Inflammatory macrophage (primary cell): ENCODE data around the gene PCDHB9.
"Not testable (repeated sequence)": the region's sequence is repeated elsewhere in the genome, so short reads cannot be mapped to it uniquely, and the experiment has no call there.

Experiments used
- DNase-seq, 2 donors: peaks; one replicate each; pipeline ENCODE4 v3.0.0-alpha.2; 2020 to 2022
- total RNA-seq, 18 experiments: gene quantifications; one replicate each; lab custom pipeline; 2026; ENCODE audit warnings: mixed read lengths in 6 of 18, inconsistent platforms in 2 of 18; lab: John Stamatoyannopoulos, UW

The PCDHB9 gene
- 0 to 0.08 (median 0) reads per million in 18 experiments for total RNA-seq

GRCh38 chr5:141186897-141187512 is at the start of gene PCDHB9:
Gene PCDHB9 (plus strand): TSS chr5:141187161. CDS start chr5:141187319, 158 bp downstream.
- DNase-seq = no peak

- DNase-seq = not testable (repeated sequence)
Measured at GRCh38 chr5:141137346-141137745, 49.6 kb upstream of the PCDHB9 start.

DNA sequence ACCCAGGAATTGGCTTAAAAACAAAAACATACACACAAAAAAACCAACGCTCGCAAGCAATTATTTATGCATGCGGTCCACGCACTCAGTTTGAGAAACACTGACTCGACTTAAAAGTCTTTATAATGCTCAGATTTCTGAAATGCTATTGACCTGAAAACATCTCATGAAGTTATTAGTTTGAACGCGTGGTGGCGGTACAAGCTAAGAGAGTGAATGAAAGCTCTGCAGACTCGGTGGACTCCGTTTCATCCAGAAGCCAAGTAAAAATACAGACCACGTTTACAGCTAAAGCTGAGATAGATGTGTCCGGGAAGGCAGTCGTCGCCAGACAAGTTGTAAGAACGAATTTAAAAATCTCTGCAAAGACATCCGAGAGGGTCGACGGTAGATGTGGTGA is 37.1 kb upstream of the PCDHB9 start, which contains the start of gene PCDHB6:
Gene PCDHB6, plus strand, starts transcription at position 246 of the 400 bp plus-strand sequence. CDS start 201 bp downstream, outside the sequence.
- no peak for DNase-seq

- no peak for DNase-seq
Measured at GRCh38 chr5:141150224-141150992, 36.6 kb upstream of the PCDHB9 start.

GRCh38 chr5:141150993-141151325 is 36.0 kb upstream of the PCDHB9 start:
- no peak for DNase-seq

DNA sequence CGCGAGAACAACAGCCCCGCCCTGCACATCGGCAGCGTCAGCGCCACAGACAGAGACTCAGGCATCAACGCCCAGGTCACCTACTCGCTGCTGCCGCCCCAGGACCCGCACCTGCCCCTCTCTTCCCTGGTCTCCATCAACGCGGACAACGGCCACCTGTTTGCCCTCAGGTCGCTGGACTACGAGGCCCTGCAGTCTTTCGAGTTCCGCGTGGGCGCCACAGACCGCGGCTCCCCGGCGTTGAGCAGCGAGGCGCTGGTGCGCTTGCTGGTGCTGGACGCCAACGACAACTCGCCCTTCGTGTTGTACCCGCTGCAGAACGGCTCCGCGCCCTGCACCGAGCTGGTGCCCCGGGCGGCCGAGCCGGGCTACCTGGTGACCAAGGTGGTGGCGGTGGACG is 35.3 kb upstream of the PCDHB9 start:
- not testable (repeated sequence) for DNase-seq

DNA sequence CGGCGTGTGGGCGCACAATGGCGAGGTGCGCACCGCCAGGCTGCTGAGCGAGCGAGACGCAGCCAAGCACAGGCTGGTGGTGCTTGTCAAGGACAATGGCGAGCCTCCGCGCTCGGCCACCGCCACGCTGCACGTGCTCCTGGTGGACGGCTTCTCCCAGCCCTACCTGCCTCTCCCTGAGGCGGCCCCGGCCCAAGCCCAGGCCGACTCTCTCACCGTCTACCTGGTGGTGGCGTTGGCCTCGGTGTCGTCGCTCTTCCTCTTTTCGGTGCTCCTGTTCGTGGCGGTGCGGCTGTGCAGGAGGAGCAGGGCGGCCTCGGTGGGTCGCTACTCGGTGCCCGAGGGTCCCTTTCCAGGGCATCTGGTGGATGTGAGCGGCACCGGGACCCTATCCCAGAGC is 34.9 kb upstream of the PCDHB9 start:
- DNase-seq = not testable (repeated sequence)

DNA sequence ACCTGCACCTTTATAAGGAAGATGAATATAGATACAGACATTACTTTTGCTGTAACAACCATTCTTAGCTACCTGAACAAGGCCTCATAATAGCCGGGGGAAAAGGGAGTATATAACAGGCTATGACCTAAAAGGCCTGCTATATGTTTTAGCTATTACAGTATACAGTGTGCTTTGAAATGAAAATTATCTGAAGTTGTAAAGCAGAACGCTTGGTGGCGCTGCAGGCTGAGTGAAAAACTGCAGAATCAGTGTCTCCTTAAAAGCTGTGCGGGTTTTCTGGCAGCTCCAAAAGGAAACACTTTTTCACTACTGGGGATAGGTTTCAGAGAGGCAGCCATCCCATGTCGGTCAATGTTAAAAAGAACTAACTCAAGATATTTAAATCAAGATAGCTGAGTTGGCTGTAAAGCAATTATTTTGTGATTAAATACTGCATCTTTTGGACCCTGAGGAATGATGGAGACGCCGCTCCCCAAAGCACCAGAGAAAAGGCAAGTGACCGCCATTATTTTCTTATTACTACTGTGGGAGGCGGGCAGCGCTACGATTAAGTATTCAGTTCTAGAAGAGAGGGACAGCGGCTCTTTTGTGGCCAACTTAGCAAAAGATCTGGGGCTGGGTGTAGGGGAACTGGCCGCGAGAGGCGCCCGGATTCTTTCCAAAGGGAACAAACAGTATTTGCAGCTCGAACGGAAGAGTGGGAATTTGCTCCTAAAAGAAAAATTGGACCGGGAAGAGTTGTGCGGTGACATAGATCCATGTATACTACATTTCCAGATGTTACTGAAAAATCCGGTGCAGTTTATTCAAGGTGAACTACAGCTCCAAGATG is 31.2 kb upstream of the PCDHB9 start:
- DNase-seq = no peak

DNA sequence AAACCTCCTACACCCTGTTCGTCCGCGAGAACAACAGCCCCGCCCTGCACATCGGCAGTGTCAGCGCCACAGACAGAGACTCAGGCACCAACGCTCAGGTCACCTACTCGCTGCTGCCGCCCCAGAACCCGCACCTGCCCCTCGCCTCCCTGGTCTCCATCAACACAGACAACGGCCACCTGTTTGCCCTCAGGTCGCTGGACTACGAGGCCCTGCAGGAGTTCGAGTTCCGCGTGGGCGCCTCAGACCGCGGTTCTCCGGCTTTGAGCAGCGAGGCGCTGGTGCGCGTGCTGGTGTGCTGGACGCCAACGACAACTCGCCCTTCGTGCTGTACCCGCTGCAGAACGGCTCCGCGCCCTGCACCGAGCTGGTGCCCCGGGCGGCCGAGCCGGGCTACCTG is 29.6 kb upstream of the PCDHB9 start:
- DNase-seq = not testable (repeated sequence)

DNA sequence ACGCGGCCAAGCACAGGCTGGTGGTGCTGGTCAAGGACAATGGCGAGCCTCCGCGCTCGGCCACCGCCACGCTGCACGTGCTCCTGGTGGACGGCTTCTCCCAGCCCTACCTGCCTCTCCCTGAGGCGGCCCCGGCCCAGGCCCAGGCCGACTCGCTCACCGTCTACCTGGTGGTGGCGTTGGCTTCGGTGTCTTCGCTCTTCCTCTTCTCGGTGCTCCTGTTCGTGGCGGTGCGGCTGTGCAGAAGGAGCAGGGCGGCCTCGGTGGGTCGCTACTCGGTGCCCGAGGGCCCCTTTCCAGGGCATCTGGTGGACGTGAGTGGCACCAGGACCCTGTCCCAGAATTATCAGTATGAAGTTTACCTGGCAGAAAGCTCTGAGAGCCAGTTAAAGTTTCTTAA is 29.1 kb upstream of the PCDHB9 start:
- DNase-seq = not testable (repeated sequence)

GRCh38 chr5:141172381-141173204 is 14.4 kb upstream of the PCDHB9 start, which contains the start of gene PCDHB7:
Gene PCDHB7 (plus strand): TSS chr5:141172644. CDS start chr5:141172836, 192 bp downstream.
- no peak for DNase-seq

GRCh38 chr5:141174291-141175104 is 12.5 kb upstream of the PCDHB9 start:
- not testable (repeated sequence) for DNase-seq

GRCh38 chr5:141175933-141176332 is 11.0 kb upstream of the PCDHB9 start:
- no peak for DNase-seq

DNA sequence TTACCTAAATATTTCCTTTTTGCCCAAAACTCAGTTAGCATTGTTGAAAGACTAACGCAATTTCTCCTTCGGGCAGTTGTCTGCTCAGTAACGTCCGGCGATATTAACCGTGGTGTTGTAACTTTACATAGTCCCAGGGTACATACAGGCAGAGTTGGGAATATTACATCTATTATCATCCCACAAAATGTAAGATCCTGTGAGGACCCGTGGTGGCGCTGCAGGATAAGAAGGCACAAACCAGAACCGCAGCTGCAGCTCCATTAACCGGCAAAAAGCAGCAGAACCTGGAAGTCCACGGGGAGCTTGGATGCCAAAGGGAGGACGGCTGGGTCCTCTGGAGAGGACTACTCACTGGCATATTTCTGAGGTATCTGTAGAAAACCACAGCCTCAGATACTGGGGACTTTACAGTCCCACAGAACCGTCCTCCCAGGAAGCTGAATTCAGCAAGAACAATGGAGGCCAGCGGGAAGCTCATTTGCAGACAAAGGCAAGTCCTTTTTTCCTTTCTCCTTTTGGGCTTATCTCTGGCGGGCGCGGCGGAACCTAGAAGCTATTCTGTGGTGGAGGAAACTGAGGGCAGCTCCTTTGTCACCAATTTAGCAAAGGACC is 9.3 kb upstream of the PCDHB9 start, which contains the start of gene PCDHB8:
Gene PCDHB8, plus strand, starts transcription at position 214 of the 615 bp plus-strand sequence. Its CDS starts 245 bp downstream, at position 459.
- not testable (repeated sequence) for DNase-seq

- DNase-seq = not testable (repeated sequence)
Measured at GRCh38 chr5:141179371-141179770, 7.6 kb upstream of the PCDHB9 start.

- not testable (repeated sequence) for DNase-seq
Measured at GRCh38 chr5:141179876-141180275, 7.1 kb upstream of the PCDHB9 start.

GRCh38 chr5:141180313-141180712 is 6.6 kb upstream of the PCDHB9 start:
- no peak for DNase-seq

DNA sequence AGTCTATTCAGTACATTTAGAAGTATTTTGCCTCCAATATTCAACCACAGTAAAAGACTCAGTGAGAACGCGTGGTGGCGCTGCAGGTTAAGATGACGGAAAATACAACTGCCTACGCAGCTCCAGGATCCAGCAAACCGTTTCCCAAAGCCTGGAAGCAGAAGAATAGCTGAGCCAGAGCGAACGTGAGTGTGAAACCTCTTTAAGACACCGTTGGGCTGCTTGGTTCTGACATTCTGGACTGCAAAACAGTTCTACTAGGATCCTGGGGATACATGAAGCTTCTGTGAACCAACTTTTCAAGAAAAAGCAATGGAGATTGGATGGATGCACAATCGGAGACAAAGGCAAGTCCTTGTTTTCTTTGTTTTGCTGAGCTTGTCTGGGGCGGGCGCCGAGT is 4.7 kb upstream of the PCDHB9 start, which contains the start of gene PCDHB16:
Gene PCDHB16, plus strand, starts transcription at position 140 of the 400 bp plus-strand sequence. Its CDS starts 173 bp downstream, at position 313.
- no peak for DNase-seq

GRCh38 chr5:141184117-141184855 is 2.7 kb upstream of the PCDHB9 start:
- not testable (repeated sequence) for DNase-seq

GRCh38 chr5:141188682-141189081 is 1.7 kb downstream of the PCDHB9 start:
- DNase-seq = not testable (repeated sequence)
